Trophoblast cell (in vitro differentiated cells and primary cell): ENCODE measurements around the gene LPA.
"Not testable (repeated sequence)": the region's sequence is repeated elsewhere in the genome, so short reads cannot be mapped to it uniquely, and the experiment has no call there.

Source experiments
- DNase-seq, 2 donors: peaks; one replicate each; pipeline ENCODE4 v3.0.0-alpha.2; 2016
- H2AFZ ChIP-seq: 2 replicates; pipeline ENCODE4 v1.6.1; 2013; ENCODE audit warnings: low read length, moderate library complexity, mild to moderate bottlenecking; ENCODE audit not compliant: insufficient read depth, poor library complexity
- H2AK5ac ChIP-seq: 2 replicates; pipeline ENCODE4 v1.6.1; 2013; ENCODE audit warnings: mild to moderate bottlenecking, low read length
- H2BK120ac ChIP-seq: 2 replicates; pipeline ENCODE4 v1.6.1; 2013; ENCODE audit warnings: low read length, mild to moderate bottlenecking, moderate library complexity; ENCODE audit not compliant: insufficient read depth, poor library complexity
- H2BK12ac ChIP-seq: 2 replicates; pipeline ENCODE4 v1.6.1; 2013; ENCODE audit warnings: mild to moderate bottlenecking, low read length, moderate library complexity
- H2BK5ac ChIP-seq: 2 replicates; pipeline ENCODE4 v1.6.1; 2013; ENCODE audit warnings: low read length, low read depth, moderate library complexity, mild to moderate bottlenecking; ENCODE audit not compliant: poor library complexity
- H3K14ac ChIP-seq: 2 replicates; pipeline ENCODE4 v1.6.1; 2013; ENCODE audit warnings: mild to moderate bottlenecking, low read length
- H3K18ac ChIP-seq: 2 replicates; pipeline ENCODE4 v1.6.1; 2013; ENCODE audit warnings: mild to moderate bottlenecking, low read length
- H3K23ac ChIP-seq: 2 replicates; pipeline ENCODE4 v1.6.1; 2013; ENCODE audit warnings: low read length
- H3K27ac ChIP-seq: 2 replicates; pipeline ENCODE4 v1.5.1; 2013; ENCODE audit warnings: low read depth, mild to moderate bottlenecking, inconsistent platforms, low read length, moderate library complexity
- H3K27me3 ChIP-seq: 2 replicates; pipeline ENCODE4 v1.6.1; 2013; ENCODE audit warnings: inconsistent platforms, mild to moderate bottlenecking, low read length, moderate library complexity; ENCODE audit not compliant: insufficient read depth
- H3K36me3 ChIP-seq, 2 experiments: 1 replicate in 1 of 2; 2 replicates in 1 of 2; pipeline ENCODE4 v1.6.1; 2013; ENCODE audit warnings: low read length in 2 of 2, mild to moderate bottlenecking in 2 of 2, moderate library complexity in 1 of 2; ENCODE audit not compliant: insufficient read depth in 2 of 2, control insufficient read depth in 1 of 2
- H3K4ac ChIP-seq: 2 replicates; pipeline ENCODE4 v1.6.1; 2013; ENCODE audit warnings: low read depth, mild to moderate bottlenecking, low read length, moderate library complexity
- H3K4me1 ChIP-seq, 2 experiments: 1 replicate in 1 of 2; 2 replicates in 1 of 2; pipeline ENCODE4 v1.6.1; 2013; ENCODE audit warnings: low read length in 2 of 2, mild to moderate bottlenecking in 2 of 2, moderate library complexity in 1 of 2; ENCODE audit not compliant: insufficient read depth in 2 of 2, control insufficient read depth in 1 of 2
- H3K4me2 ChIP-seq: 2 replicates; pipeline ENCODE4 v1.6.1; 2013; ENCODE audit warnings: inconsistent platforms, mild to moderate bottlenecking, low read length, moderate library complexity
- H3K4me3 ChIP-seq: 2 replicates; pipeline ENCODE4 v1.5.1; 2013; ENCODE audit warnings: mild to moderate bottlenecking, low read depth, low read length, inconsistent platforms
- H3K79me1 ChIP-seq: one replicate; pipeline ENCODE4 v1.6.1; 2013; ENCODE audit warnings: low read length
- H3K79me2 ChIP-seq: 2 replicates; pipeline ENCODE4 v1.6.1; 2013; ENCODE audit warnings: low read length, mild to moderate bottlenecking; ENCODE audit not compliant: control insufficient read depth, insufficient read depth, poor library complexity
- H3K9ac ChIP-seq: 2 replicates; pipeline ENCODE4 v1.6.1; 2013; ENCODE audit warnings: mild to moderate bottlenecking, low read length
- H3K9me3 ChIP-seq: 2 replicates; pipeline ENCODE4 v1.6.1; 2013; ENCODE audit warnings: low read depth, mild to moderate bottlenecking, control low read depth, inconsistent platforms, low read length; ENCODE audit not compliant: insufficient read depth
- H4K12ac ChIP-seq: 2 replicates; pipeline ENCODE4 v1.6.1; 2013; ENCODE audit warnings: low read depth, mild to moderate bottlenecking, low read length, moderate library complexity
- H4K8ac ChIP-seq: 2 replicates; pipeline ENCODE4 v1.6.1; 2013; ENCODE audit warnings: low read depth, mild to moderate bottlenecking, low read length, moderate library complexity
- H4K91ac ChIP-seq: one replicate; pipeline ENCODE4 v1.6.1; 2013; ENCODE audit warnings: low read depth, mild to moderate bottlenecking, low read length, moderate library complexity
- WGBS: extraction: QIAGEN DNeasy Blood & Tissue Kit; methylation state at CpG from one replicate; pipeline ENCODE4 v1.1.7; 2013; ENCODE audit warnings: missing lambda C conversion rate; ENCODE audit not compliant: insufficient read length, insufficient coverage; ENCODE audit errors: extremely low coverage; 5-methylcytosine and 5-hydroxymethylcytosine counted together

Gene LPA

DNA sequence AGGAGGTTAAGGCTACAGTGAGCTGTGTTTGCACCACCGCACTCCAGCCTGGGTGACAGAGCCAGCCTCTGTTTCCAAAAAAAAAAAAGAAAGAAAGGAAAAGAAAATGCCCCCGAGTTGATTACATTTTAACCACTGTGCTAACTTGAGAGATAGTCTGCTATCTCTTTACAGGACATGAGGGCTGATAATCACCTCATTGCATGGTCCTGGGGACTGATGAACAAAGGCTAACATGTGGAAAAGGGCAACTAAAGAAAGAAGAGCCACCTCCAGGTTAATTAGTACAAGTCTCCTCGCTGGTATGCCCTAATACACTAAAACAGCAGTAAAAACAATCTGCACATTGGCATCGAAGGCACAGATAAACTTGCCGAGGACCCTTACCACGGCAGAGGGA is 33.8 kb upstream of the LPA start:
- Histone ChIP-seq H2BK5ac (no peak overlapping the region), H3K4ac (no peak overlapping the region), H3K79me1 (no peaks in the 10 kb centered on the region), H3K27ac (no peak overlapping the region), H3K4me3 (no peak overlapping the region), H2AK5ac (no peak overlapping the region), H4K12ac (no peak overlapping the region), H3K4me1 (no peaks in the 10 kb centered on the region), H3K9me3 (no peaks in the 10 kb centered on the region), H3K27me3 (no peaks in the 10 kb centered on the region), H3K79me2 (no peaks in the 10 kb centered on the region), H4K91ac (no peak overlapping the region), H3K18ac (no peak overlapping the region), H3K36me3 (no peaks in the 10 kb centered on the region), H2AFZ (no peak overlapping the region), H3K14ac (no peak overlapping the region), H2BK12ac (no peak overlapping the region), H3K9ac (no peak overlapping the region), H3K23ac (no peak overlapping the region), H2BK120ac (no peak overlapping the region), H4K8ac (no peak overlapping the region), H3K4me2 (no peak overlapping the region)
- no CpG with 5 or more reads among the region's 6 CpGs for WGBS
- DNase-seq, result no peak

DNA sequence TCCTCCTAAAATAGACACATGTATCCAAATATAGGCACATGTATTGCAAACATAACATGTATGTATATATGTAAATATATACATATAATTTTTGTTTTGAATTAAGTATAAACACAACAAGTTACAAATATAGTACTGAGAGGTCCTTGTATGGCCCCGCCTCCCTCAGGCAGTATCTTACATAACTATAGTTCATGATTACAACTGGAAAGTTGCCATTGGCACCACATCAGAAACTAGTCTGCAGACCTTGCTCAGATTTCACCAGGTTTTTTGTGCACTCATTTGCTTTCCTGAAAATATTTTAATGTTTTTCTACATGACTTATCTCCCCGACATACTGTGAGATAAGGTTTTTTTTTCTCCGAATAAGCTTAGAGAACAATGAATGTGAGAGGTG is 32.8 kb upstream of the LPA start:
- H3K9ac ChIP-seq, H3K36me3 ChIP-seq, H4K91ac ChIP-seq, H3K79me1 ChIP-seq, H3K27ac ChIP-seq, H3K27me3 ChIP-seq, H2AK5ac ChIP-seq, H3K9me3 ChIP-seq, H3K14ac ChIP-seq, H4K8ac ChIP-seq, DNase-seq, H3K4me1 ChIP-seq, H2BK12ac ChIP-seq, H2AFZ ChIP-seq, H2BK5ac ChIP-seq, H3K18ac ChIP-seq, H2BK120ac ChIP-seq, H3K4me2 ChIP-seq, H3K23ac ChIP-seq, H4K12ac ChIP-seq, H3K79me2 ChIP-seq, H3K4me3 ChIP-seq, H3K4ac ChIP-seq: not testable (repeated sequence)
- whole genome bisulfite sequencing, result no CpG with 5 or more reads among the region's 3 CpGs

- not testable (repeated sequence) for H3K9ac ChIP-seq, H3K23ac ChIP-seq, H3K36me3 ChIP-seq, H3K18ac ChIP-seq, H3K27me3 ChIP-seq, DNase-seq, H2BK120ac ChIP-seq, H2BK12ac ChIP-seq, H3K79me2 ChIP-seq, H3K4me1 ChIP-seq, H3K9me3 ChIP-seq, H3K4ac ChIP-seq, H2AFZ ChIP-seq, H3K79me1 ChIP-seq, H4K12ac ChIP-seq, H4K91ac ChIP-seq, H4K8ac ChIP-seq, H3K27ac ChIP-seq, H3K14ac ChIP-seq, H3K4me3 ChIP-seq, H3K4me2 ChIP-seq, H2AK5ac ChIP-seq, H2BK5ac ChIP-seq
- WGBS, result no CpG with 5 or more reads among the region's 2 CpGs
Measured at GRCh38 chr6:160695622-160696021, 31.5 kb upstream of the LPA start.

GRCh38 chr6:160695025-160695424 is 30.9 kb upstream of the LPA start:
- not testable (repeated sequence) for H3K27me3 ChIP-seq, H3K14ac ChIP-seq, H3K36me3 ChIP-seq, H3K79me1 ChIP-seq, H3K9me3 ChIP-seq, H3K4me3 ChIP-seq, H3K9ac ChIP-seq, H3K4me2 ChIP-seq, H3K23ac ChIP-seq, H4K91ac ChIP-seq, H3K4ac ChIP-seq, H2BK5ac ChIP-seq, H3K27ac ChIP-seq, H3K4me1 ChIP-seq, H2AFZ ChIP-seq, H2AK5ac ChIP-seq, H2BK12ac ChIP-seq, H4K12ac ChIP-seq, H4K8ac ChIP-seq, H3K79me2 ChIP-seq, H3K18ac ChIP-seq, H2BK120ac ChIP-seq
- DNase-seq, result peak in 1 of 2 donors; percentile 42
